Body of pancreas (tissue), 4 donors: ENCODE results near the gene DAP. TPM values are rescaled to one million over a fixed set of nuclear protein-coding genes. Genes with fewer than 3 reads are reported as not detected.
A peak's percentile ranks its signal among the peaks of the same experiment; 100 is the strongest.
"Not testable (repeated sequence)": the region's sequence is repeated elsewhere in the genome, so short reads cannot be mapped to it uniquely, and the experiment has no call there.

Source experiments
- ATAC-seq: fragments of 150-250 bp; one replicate; pipeline ENCODE4 v1.9.1; 2016
- DNase-seq, 4 donors: peaks; one replicate each; pipeline ENCODE4 v3.0.0-alpha.2; 2019
- H3K27ac ChIP-seq, 4 donors: fragments of 200-600 bp; sonication (generic); 1 replicate in 3 of 4; 2 replicates in 1 of 4; pipeline versions ENCODE4 v1.5.1 to v1.6.1; 2016 to 2019; ENCODE audit warnings: mild to moderate bottlenecking in 1 of 4, mixed read lengths in 1 of 4, moderate library complexity in 1 of 4
- H3K27me3 ChIP-seq, 2 donors: fragments of 200-600 bp; sonication (generic); one replicate each; pipeline ENCODE4 v1.6.0; 2016; ENCODE audit warnings: mild to moderate bottlenecking in 1 of 2
- H3K36me3 ChIP-seq, 2 donors: fragments of 200-600 bp; sonication (generic); replicated peaks in 1 of 2; 2 replicates each; pipeline ENCODE4 v1.5.1; 2016; ENCODE audit warnings: low read depth in 2 of 2; ENCODE audit not compliant: insufficient read depth in 1 of 2
- H3K4me1 ChIP-seq: fragments of 200-600 bp; sonication (generic); one replicate; pipeline ENCODE4 v1.6.0; 2016
- H3K4me3 ChIP-seq, 2 donors: fragments of 200-600 bp; sonication (generic); 1 replicate in 1 of 2; 2 replicates in 1 of 2; pipeline ENCODE4 v1.5.1; 2016 to 2019
- H3K9me3 ChIP-seq, 3 donors: fragments of 200-600 bp; sonication (generic); 1 replicate in 2 of 3; 2 replicates in 1 of 3; pipeline ENCODE4 v1.5.1; 2016
- CTCF ChIP-seq, 7 experiments: fragments of 450-650 bp in 4 of 7; fragments of 200-600 bp in 3 of 7; sonication (generic) in 3 of 7; IDR thresholded peaks; one replicate each; pipeline ENCODE4 v1.5.1; 2016 to 2019; ENCODE audit warnings: antibody characterized with exemption in 7 of 7
- POLR2A ChIP-seq, 3 donors: fragments of 450-650 bp; IDR thresholded peaks; one replicate each; pipeline ENCODE4 v1.6.1; 2016; ENCODE audit warnings: antibody characterized with exemption in 3 of 3, mild to moderate bottlenecking in 2 of 3
- WGBS, 2 donors: methylation state at CpG; one replicate each; pipeline ENCODE4 v1.1.5; 2017; 5-methylcytosine and 5-hydroxymethylcytosine counted together
- intact Hi-C: fragments of 100-400 bp; cut with DNase I; formaldehyde crosslinking; loops from one replicate; pipeline ENCODE4 v1.15.1; 2023
- total RNA-seq, 2 donors: library from RNA; depleted of rRNA; stranded (reverse); fragments of >200 nt; gene quantifications; one replicate each; pipeline ENCODE4 v1.1.0, GENCODE V29; 2016

The DAP gene
- total RNA-seq, 2 donors from 2014 or later: 93.6 to 112 TPM

- 86 to 94% methylated on average over 4 of the region's 4 CpGs for WGBS, 2 donors
- Histone ChIP-seq H3K9me3 (no peaks in the 10 kb centered on the region), H3K27ac (no peak overlapping the region), H3K4me3 (no peak overlapping the region), H3K4me1 (peaks cover 21% of the 10 kb centered on the region), H3K36me3 (no peaks in the 10 kb centered on the region), H3K27me3 (no peaks in the 10 kb centered on the region)
- DNase-seq (no peak), ATAC-seq (no peak)
- TF ChIP-seq POLR2A (IDR thresholded peaks at IDR 0.05) (no peak), CTCF (IDR thresholded peaks at IDR 0.05) (no peak)
- intact Hi-C loops: no loop called here
Measured at GRCh38 chr5:10668697-10669096, 92.3 kb downstream of the DAP start.

- Histone ChIP-seq H3K4me1 (peaks cover 31% of the 10 kb centered on the region), H3K36me3 (no peaks in the 10 kb centered on the region), H3K9me3 (no peaks in the 10 kb centered on the region), H3K27ac (no peak overlapping the region), H3K27me3 (no peaks in the 10 kb centered on the region), H3K4me3 (no peak overlapping the region)
- no peak for DNase-seq
- ATAC-seq: no peak
- TF ChIP-seq CTCF (IDR thresholded peaks at IDR 0.05): no peak
- no peak for TF ChIP-seq POLR2A (IDR thresholded peaks at IDR 0.05)
- WGBS, 2 donors: 80 to 88% methylated on average over 6 of the region's 6 CpGs
- intact Hi-C loops: no loop called here
Measured at GRCh38 chr5:10667431-10668057, 93.5 kb downstream of the DAP start.

- peaks cover 26% of the 10 kb centered on the region for H3K4me1 ChIP-seq
- H3K36me3 ChIP-seq: no peaks in the 10 kb centered on the region
- WGBS, 2 donors: 89 to 94% methylated on average over 6 to 7 of the region's 7 CpGs
- H3K4me3 ChIP-seq: no peak overlapping the region
- intact Hi-C loops: no loop called here
- TF ChIP-seq POLR2A (IDR thresholded peaks at IDR 0.05): no peak
- TF ChIP-seq CTCF (IDR thresholded peaks at IDR 0.05): no peak
- DNase-seq (no peak), ATAC-seq (no peak)
- no peak overlapping the region for H3K27ac ChIP-seq
- H3K9me3 ChIP-seq: no peaks in the 10 kb centered on the region
- no peaks in the 10 kb centered on the region for H3K27me3 ChIP-seq
Measured at GRCh38 chr5:10666531-10667299, 94.3 kb downstream of the DAP start.

- Histone ChIP-seq H3K4me3 (no peak overlapping the region), H3K9me3 (no peaks in the 10 kb centered on the region), H3K27ac (no peak overlapping the region), H3K4me1 (peaks cover 22% of the 10 kb centered on the region), H3K36me3 (no peaks in the 10 kb centered on the region), H3K27me3 (no peaks in the 10 kb centered on the region)
- no peak for ATAC-seq
- WGBS, 2 donors: 94 to 96% methylated on average over 9 of the region's 9 CpGs
- intact Hi-C loops: no loop called here
- TF ChIP-seq POLR2A (IDR thresholded peaks at IDR 0.05): no peak
- no peak for TF ChIP-seq CTCF (IDR thresholded peaks at IDR 0.05)
- DNase-seq: no peak
Measured at GRCh38 chr5:10665799-10666198, 95.2 kb downstream of the DAP start.

- peaks cover 22% of the 10 kb centered on the region for H3K4me1 ChIP-seq
- H3K27me3 ChIP-seq, ATAC-seq, DNase-seq, H3K4me3 ChIP-seq, intact Hi-C loops, H3K36me3 ChIP-seq, H3K9me3 ChIP-seq: not testable (repeated sequence)
- 68 to 79% methylated on average over 6 of the region's 6 CpGs for WGBS, 2 donors
- peak overlapping the region in 2 of 4 donors; percentile 56 to 80 for H3K27ac ChIP-seq
Measured at GRCh38 chr5:10664180-10664769, 96.8 kb downstream of the DAP start.
